Activated CD4-positive, alpha-beta T cell treated with anti-CD3 and anti-CD28 coated beads, Interleukin-2, amount 10 ng/mL, durations not matched to agents 24 days and 14 days (primary cell): Measurements from ENCODE around the gene ITPR2. TPM values are rescaled to one million over a fixed set of nuclear protein-coding genes. Genes with fewer than 3 reads are reported as not detected.
"Not testable (repeated sequence)": the region's sequence is repeated elsewhere in the genome, so short reads cannot be mapped to it uniquely, and the experiment has no call there.

Experiments
- DNase-seq: peaks from one replicate; pipeline ENCODE4 v3.0.0; 2022
- H3K27ac Mint-ChIP-seq: one replicate; pipeline ENCODE4 v1.8.0; 2022; ENCODE audit warnings: mild to moderate bottlenecking, mixed read lengths
- H3K27me3 Mint-ChIP-seq: one replicate; pipeline ENCODE4 v1.8.0; 2022; ENCODE audit warnings: mixed read lengths
- H3K36me3 Mint-ChIP-seq: one replicate; pipeline ENCODE4 v1.8.0; 2022; ENCODE audit warnings: low read depth, mild to moderate bottlenecking, mixed read lengths
- H3K4me1 Mint-ChIP-seq: one replicate; pipeline ENCODE4 v1.8.0; 2021; ENCODE audit warnings: mixed read lengths
- H3K4me3 Mint-ChIP-seq: one replicate; pipeline ENCODE4 v1.8.0; 2022; ENCODE audit warnings: mild to moderate bottlenecking, moderate library complexity, mixed read lengths
- H3K9me3 Mint-ChIP-seq: one replicate; pipeline ENCODE4 v1.8.0; 2021; ENCODE audit warnings: mixed read lengths
- intact Hi-C: fragments of 100-400 bp; cut with micrococcal nuclease; formaldehyde crosslinking; loops from one replicate; pipeline ENCODE4 v1.15.1; 2023
- total RNA-seq: library from RNA; stranded (reverse); gene quantifications from 2 replicates; pipeline ENCODE4 v1.2.3, GENCODE V29; 2022

The ITPR2 gene
- total RNA-seq, 1 donor from 2014 or later = 46.0 TPM

DNA sequence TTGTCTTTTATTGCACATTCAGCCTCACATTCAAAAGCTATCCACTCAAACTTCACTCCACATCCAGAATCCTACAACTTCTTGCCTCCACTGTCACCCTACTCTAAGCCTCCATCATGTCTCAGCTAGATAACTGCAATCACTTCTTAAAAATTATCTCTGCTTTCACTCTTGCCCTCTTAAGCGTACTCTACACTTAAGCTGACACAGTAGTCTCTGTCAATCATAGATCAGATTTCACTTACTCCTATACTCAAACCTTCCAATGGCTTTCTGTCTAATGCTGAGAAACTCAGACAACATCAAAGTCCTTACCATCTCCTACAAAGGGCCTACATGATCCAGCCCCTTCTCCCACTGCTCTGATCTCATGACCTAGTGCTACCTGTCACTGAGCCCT lies 304.1 kb downstream of the ITPR2 start:
- Mint-ChIP-seq H3K36me3 (peaks cover 15% of the 10 kb centered on the region), H3K4me1 (no peaks in the 10 kb centered on the region), H3K4me3 (no peak overlapping the region), H3K27ac (no peak overlapping the region), H3K27me3 (no peaks in the 10 kb centered on the region), H3K9me3 (peaks cover 15% of the 10 kb centered on the region)
- DNase-seq = no peak
- intact Hi-C loops = loop anchor here (10.0 kb wide), 1 partner anchor 414 kb away; no protein-coding TSS in a partner anchor

DNA sequence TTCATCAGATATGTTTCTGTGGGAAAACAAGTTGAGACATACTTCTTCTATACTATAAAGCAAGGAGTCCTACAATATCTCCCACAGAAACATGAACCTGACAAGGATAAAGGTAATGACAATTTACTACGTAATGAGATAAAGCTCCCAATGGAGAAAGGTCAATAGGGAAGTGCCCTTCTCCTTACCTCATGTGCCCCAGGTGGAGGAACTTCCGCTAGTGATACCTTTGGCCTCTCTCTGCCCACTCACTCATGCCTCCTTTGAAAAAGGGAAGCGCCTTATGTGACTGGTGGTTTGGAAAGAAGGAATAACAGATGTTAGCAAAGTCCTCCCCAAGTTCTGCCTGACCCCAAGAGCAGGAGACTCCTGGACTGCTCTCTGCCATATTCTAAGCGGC lies 305.3 kb downstream of the ITPR2 start:
- Mint-ChIP-seq H3K9me3 (peaks cover 13% of the 10 kb centered on the region), H3K36me3 (peaks cover 14% of the 10 kb centered on the region), H3K4me3 (no peak overlapping the region)

DNA sequence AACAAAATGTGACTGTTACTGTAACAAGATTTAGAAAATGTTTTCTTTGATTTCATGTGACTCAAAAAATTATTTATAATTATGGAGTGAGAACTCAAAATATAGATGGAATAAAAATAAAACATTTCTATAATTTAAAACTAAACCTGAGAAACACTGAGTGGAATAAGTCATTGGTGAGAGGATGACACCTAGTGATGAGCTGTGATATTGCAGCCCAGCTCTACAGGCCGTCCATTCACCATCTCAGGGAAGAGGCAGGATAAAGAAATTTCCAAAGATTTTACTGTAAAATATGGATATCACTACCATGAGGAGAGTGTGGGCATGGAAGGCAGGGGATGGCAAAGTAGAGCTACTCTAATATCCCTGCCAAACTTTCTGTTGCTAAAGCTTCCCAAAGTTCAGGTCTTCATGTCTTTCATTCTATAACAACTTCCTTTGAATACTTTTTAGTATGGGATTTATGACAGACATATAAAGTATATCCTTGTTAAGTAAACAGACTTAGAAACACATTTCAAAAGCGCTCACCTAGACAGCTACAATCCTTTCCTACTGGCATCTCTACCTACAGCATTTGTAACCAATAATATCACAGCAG lies 308.0 kb downstream of the ITPR2 start:
- no peak overlapping the region for H3K27ac Mint-ChIP-seq
- DNase-seq = no peak
- peaks cover 13% of the 10 kb centered on the region for H3K9me3 Mint-ChIP-seq
- H3K27me3 Mint-ChIP-seq = no peaks in the 10 kb centered on the region
- intact Hi-C loops = loop anchor here (10.0 kb wide), 1 partner anchor 410 kb away; no protein-coding TSS in a partner anchor
- peaks cover 14% of the 10 kb centered on the region for H3K36me3 Mint-ChIP-seq
- H3K4me1 Mint-ChIP-seq = peaks cover 6% of the 10 kb centered on the region
- no peak overlapping the region for H3K4me3 Mint-ChIP-seq

More for the DNA sequence above, 305.3 kb downstream of the ITPR2 start:
- no peak for DNase-seq
- H3K27ac Mint-ChIP-seq = no peak overlapping the region
- no peaks in the 10 kb centered on the region for H3K27me3 Mint-ChIP-seq
- H3K4me1 Mint-ChIP-seq = no peaks in the 10 kb centered on the region
- intact Hi-C loops = loop anchor here (10.0 kb wide), 1 partner anchor 413 kb away; no protein-coding TSS in a partner anchor

DNA sequence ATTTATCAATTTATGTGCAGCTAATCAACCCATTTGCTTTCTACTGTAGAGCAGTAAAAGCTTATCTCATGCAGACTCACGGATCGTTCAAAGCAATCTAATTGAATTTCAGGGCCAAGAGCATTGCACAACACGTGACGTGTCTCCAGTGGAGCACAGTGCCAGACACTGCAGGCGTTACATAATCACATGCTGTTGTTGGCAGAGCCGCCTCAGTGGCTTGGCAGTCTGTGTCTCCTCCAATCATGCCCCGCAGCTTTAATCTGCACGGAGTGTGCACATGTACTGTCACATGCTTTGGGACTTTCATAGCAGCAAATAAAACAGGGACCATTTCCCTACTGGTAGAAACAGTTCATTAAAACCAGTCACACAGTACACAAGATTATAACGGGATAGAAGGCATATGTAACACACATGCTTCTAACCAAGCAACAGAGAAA lies 309.3 kb downstream of the ITPR2 start:
- H3K36me3 Mint-ChIP-seq = peaks cover 13% of the 10 kb centered on the region
- DNase-seq = no peak
- H3K9me3 Mint-ChIP-seq = peaks cover 13% of the 10 kb centered on the region
- H3K27ac Mint-ChIP-seq = no peak overlapping the region
- H3K4me1 Mint-ChIP-seq = peaks cover 6% of the 10 kb centered on the region
- intact Hi-C loops = loop anchor here (10.0 kb wide), 1 partner anchor 409 kb away; no protein-coding TSS in a partner anchor
- no peaks in the 10 kb centered on the region for H3K27me3 Mint-ChIP-seq
- H3K4me3 Mint-ChIP-seq = no peak overlapping the region

DNA sequence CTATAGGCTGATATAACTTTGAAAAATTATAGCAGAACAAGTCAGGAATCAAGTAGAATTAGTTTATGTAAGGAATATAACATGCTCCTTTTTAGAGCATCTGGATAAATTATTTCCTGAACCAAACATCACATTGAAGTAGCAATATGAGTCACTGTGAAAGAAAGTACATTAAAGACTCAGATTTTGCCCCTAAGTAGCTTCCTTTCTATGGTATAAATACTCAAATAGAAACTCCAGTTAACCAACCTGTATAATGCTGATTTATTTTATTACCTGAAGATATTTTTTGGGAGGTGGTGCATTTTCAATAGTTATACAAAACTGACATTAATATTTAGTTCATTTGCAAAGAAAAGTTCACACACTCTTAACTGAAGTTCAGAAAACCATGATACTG lies 312.1 kb downstream of the ITPR2 start:
- peaks cover 2% of the 10 kb centered on the region for H3K27me3 Mint-ChIP-seq
- peaks cover 6% of the 10 kb centered on the region for H3K4me1 Mint-ChIP-seq
- H3K36me3 Mint-ChIP-seq = peaks cover 9% of the 10 kb centered on the region
- no peak for DNase-seq
- intact Hi-C loops = loop anchor here (10.0 kb wide), 1 partner anchor 406 kb away; no protein-coding TSS in a partner anchor
- no peak overlapping the region for H3K27ac Mint-ChIP-seq
- no peak overlapping the region for H3K4me3 Mint-ChIP-seq
- peaks cover 5% of the 10 kb centered on the region for H3K9me3 Mint-ChIP-seq

DNA sequence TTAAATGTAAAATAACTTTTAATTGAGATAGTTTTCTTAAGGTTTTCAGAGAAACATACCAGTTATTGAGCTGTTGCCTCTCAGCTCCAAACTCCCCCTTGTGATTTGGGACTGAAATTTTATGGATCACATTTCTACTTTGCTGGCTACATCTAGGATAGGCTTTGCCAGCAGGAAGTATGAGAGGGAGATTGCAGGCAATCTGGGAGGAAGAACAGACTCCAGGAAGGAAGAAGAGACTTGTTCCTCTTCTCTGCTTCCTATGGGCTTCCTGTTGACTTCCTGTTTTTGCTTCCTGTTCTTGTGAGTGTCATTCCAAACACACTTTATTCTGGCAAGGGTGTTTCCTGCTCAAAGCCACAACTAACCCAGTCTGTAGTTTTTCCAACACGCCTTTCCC lies 312.9 kb downstream of the ITPR2 start:
- Mint-ChIP-seq H3K9me3 (no peaks in the 10 kb centered on the region), H3K27ac (no peak overlapping the region), H3K27me3 (peaks cover 2% of the 10 kb centered on the region), H3K36me3 (peaks cover 6% of the 10 kb centered on the region), H3K4me3 (no peak overlapping the region), H3K4me1 (peaks cover 6% of the 10 kb centered on the region)
- intact Hi-C loops = loop anchor here (10.0 kb wide), 1 partner anchor 405 kb away; no protein-coding TSS in a partner anchor
- no peak for DNase-seq

DNA sequence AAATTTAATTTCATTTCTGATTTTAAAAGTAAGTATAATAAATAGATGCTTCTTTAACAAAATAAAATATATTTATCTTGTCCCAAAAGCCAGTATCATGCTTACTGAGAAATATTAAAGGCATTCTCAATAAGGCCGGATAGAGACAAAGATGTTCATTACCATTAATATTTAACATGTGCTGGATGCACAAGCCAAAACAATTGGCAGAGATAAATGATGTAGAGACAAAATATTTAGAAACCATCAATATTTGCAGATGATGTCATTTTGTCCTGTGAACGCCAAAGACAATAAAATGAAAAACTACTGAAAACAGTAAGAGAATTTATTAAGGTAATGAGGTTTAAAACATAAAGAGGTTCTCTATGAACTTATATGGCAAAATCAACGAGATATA lies 313.5 kb downstream of the ITPR2 start:
- H3K36me3 Mint-ChIP-seq = peaks cover 4% of the 10 kb centered on the region
- peaks cover 6% of the 10 kb centered on the region for H3K4me1 Mint-ChIP-seq
- intact Hi-C loops = no loop called here
- no peak overlapping the region for H3K4me3 Mint-ChIP-seq
- no peaks in the 10 kb centered on the region for H3K9me3 Mint-ChIP-seq
- H3K27me3 Mint-ChIP-seq = peaks cover 2% of the 10 kb centered on the region
- H3K27ac Mint-ChIP-seq = no peak overlapping the region
- DNase-seq = no peak

DNA sequence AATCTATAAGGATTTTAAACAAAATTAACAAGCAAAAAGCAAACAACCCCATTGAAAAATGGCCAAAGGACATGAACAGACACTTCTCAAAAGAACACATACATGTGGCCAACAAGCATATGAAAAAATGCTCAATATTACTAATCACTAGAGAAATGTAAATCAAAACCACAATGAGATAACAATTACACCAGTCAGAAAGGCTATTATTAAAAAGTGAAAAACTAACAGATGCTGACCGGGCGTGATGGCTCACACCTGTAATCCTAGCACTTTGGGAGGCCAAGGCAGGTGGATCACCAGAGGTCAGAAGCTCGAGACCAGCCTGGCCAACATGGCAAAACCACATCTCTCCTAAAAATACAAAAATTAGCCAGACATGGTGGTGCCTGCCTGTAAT lies 315.7 kb downstream of the ITPR2 start:
- H3K4me3 Mint-ChIP-seq, H3K27me3 Mint-ChIP-seq, H3K36me3 Mint-ChIP-seq, intact Hi-C loops, H3K27ac Mint-ChIP-seq, H3K4me1 Mint-ChIP-seq, DNase-seq, H3K9me3 Mint-ChIP-seq: not testable (repeated sequence)

DNA sequence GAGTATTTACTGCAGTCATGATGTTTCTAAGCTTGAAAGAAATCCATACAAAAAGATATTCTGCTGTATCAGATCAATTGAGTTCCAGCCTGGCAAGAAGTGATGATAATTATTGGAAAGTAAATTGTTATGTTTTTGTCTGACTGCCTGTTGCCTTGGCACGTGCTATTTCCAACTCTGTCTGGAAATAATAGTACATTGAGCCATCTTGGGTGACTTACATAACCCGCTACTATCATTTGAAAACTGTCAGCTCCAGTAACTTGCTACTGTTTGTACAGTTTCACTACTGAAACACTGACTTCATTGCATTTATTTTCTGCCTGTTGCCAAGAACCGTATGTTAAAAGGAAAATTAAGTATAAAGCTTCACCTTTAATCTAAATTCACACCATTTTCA lies 318.6 kb downstream of the ITPR2 start:
- Mint-ChIP-seq H3K36me3 (peaks cover 2% of the 10 kb centered on the region), H3K27me3 (peaks cover 2% of the 10 kb centered on the region), H3K27ac (no peak overlapping the region), H3K4me1 (no peaks in the 10 kb centered on the region), H3K4me3 (no peak overlapping the region), H3K9me3 (no peaks in the 10 kb centered on the region)
- no peak for DNase-seq
- intact Hi-C loops = no loop called here

DNA sequence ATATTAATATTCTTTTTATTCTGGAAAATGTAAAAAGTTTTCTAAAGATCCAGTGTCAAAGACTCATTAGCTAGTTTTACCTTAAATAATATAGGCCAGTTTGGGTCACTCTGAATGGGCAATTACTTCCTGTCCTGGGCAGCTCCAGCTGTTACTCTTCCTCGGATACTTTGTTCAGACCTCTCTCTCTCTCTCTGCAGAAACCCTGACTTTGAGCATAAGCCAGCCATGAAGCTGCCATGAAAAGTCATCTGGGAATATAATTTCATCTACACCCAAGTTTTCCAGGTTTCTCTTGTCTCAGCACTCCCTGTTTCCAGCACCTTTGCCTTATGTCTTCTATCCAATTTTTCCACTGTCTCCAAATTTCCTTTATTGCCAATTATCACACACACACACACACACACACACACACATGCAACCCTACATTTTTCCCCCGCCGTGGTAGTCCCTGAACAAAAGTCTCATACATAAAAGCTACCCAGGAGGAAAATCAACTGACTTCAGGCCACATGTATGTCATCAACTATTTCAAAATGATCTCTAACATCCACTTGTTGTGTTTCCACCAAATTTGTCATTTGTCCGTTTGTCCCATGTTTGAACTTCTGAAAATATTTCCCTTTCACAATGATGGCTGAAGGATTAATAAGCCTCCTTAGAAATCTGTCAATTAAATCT lies 319.5 kb downstream of the ITPR2 start:
- no peak overlapping the region for H3K27ac Mint-ChIP-seq
- no peak overlapping the region for H3K4me3 Mint-ChIP-seq
- H3K9me3 Mint-ChIP-seq = no peaks in the 10 kb centered on the region
- peaks cover 2% of the 10 kb centered on the region for H3K27me3 Mint-ChIP-seq
- H3K36me3 Mint-ChIP-seq = peaks cover 4% of the 10 kb centered on the region
- no peak for DNase-seq
- no peaks in the 10 kb centered on the region for H3K4me1 Mint-ChIP-seq
- intact Hi-C loops = no loop called here

DNA sequence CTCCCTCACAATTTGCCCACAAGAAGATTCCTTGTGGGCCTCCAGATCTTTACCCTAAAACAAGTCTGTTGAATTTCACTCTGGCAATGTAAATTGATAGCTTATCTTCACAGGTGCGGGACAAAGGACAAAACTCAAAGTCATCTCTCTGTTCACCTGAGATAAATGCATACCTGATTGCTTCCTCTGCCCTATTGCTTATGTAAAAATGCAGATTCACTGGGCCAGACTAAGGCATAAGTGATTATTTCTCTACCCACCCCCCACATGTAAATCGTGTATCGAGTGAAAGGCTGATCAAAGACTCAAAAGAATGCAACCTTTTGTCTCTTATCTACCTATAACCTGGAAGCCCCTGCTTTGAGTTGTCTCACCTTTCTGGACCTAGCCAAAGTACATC lies 320.8 kb downstream of the ITPR2 start:
- H3K4me1 Mint-ChIP-seq = no peaks in the 10 kb centered on the region
- H3K36me3 Mint-ChIP-seq = peaks cover 2% of the 10 kb centered on the region
- intact Hi-C loops = no loop called here
- H3K9me3 Mint-ChIP-seq = no peaks in the 10 kb centered on the region
- H3K4me3 Mint-ChIP-seq = no peak overlapping the region
- DNase-seq = no peak
- no peak overlapping the region for H3K27ac Mint-ChIP-seq
- H3K27me3 Mint-ChIP-seq = no peaks in the 10 kb centered on the region

DNA sequence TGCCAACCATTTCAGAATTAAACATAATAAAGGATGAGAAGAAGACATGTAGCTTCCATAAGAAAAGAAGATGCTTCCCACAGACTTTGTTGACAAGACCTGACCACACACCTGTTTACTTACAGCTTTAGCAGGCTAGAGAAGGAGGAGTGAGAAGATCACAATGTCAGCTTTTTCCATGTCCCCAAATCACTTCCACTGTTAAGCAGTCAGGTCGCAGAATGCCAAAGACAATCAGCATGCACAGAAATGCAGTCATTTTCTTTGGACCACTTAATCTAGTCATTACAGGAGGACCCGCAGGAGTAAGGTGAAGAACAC lies 322.7 kb downstream of the ITPR2 start:
- H3K4me3 Mint-ChIP-seq = no peak overlapping the region
- H3K4me1 Mint-ChIP-seq = no peaks in the 10 kb centered on the region
- no peaks in the 10 kb centered on the region for H3K9me3 Mint-ChIP-seq
- no peaks in the 10 kb centered on the region for H3K27me3 Mint-ChIP-seq
- H3K27ac Mint-ChIP-seq = no peak overlapping the region
- DNase-seq = no peak
- intact Hi-C loops = no loop called here
- peaks cover 4% of the 10 kb centered on the region for H3K36me3 Mint-ChIP-seq

DNA sequence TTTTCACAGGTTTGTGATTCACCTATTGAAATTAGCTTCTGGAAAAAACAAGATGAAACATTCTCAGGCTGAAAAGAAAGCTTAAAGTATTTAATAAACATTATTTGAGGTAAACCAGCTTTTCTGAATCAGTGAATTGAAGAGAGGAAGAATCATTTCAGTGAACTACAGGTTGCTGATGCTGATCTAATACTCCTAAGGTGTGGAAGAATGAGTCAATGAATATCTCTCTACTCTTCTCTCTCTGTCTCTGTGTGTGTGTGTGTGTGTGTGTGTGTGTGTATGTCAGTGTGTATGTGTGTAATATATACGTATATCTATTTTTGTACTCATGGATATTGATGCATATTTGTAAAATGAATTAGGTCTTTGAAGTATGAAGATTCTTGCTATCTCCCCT lies 325.4 kb downstream of the ITPR2 start:
- Mint-ChIP-seq H3K9me3 (no peaks in the 10 kb centered on the region), H3K36me3 (peaks cover 7% of the 10 kb centered on the region), H3K4me1 (no peaks in the 10 kb centered on the region), H3K4me3 (no peak overlapping the region), H3K27ac (no peak overlapping the region), H3K27me3 (no peaks in the 10 kb centered on the region)
- DNase-seq = no peak
- intact Hi-C loops = no loop called here

DNA sequence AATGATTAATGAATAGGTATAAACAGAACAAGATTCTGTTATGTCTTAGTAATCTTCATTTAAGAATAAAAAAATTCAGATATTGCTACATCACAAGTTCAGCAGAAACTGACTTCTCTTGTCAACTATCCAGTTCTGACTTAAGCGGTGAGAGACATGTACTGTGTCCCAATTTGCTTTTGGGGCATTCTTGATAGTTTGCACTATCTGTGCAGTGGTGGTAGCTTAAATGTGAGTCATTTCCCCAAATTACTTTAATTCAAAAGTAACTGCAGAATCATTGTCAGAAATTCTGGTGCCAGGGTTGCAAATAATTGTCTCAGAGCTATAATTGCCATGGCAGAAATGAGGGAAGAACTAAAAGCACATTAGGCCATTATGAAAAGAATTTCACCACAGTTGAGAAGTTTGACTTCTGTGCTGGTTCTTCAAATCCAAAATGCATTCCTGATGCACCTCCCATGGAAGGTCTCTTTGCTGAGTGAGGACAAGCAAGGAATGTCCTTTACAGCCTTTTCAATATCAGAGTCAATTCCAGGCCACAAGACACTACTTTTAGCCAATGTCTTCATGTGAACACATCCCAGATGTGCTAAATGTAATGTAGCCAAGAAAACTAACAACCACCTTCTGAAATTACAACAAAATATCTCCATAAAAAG lies 332.9 kb downstream of the ITPR2 start:
- Mint-ChIP-seq H3K27ac (no peak overlapping the region), H3K9me3 (no peaks in the 10 kb centered on the region), H3K27me3 (no peaks in the 10 kb centered on the region), H3K4me3 (no peak overlapping the region), H3K4me1 (no peaks in the 10 kb centered on the region), H3K36me3 (peaks cover 3% of the 10 kb centered on the region)
- no peak for DNase-seq
- intact Hi-C loops = no loop called here
